Measurements from ENCODE around the gene PLPP4. TPM values are rescaled to one million over a fixed set of nuclear protein-coding genes. Genes with fewer than 3 reads are reported as not detected.

Gene PLPP4
- total RNA-seq, 1 experiment from 2014 or later = not detected

DNA sequence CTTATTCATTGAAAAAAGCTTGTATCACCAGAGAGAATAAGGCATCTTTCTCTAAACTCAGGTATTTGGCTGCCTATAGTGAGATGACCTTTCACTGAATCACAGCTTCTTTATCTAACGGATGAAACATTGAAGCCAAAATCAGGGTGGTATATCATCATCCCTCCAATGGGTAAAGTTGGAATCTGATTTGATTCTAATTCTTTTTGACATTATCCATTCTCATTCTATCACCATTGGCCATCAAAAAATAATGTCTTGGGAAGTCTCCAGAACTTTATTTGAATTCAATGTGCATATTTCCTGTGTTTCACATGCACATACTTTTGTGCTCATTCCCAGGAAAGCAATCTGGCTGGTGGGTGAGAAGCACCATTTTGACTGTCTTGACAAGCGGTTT is 95.2 kb downstream of the PLPP4 start:
- RAD21 ChIA-PET (ENCODE audit: low non-redundant PET in 1 of 2, low total read pairs in 2 of 2, uncharacterized antibody in 2 of 2, unreplicated experiment in 2 of 2) = no interaction called here
- POLR2A ChIA-PET = no interaction called here
- no TSS peak for BruUV-seq (replicated peaks)

DNA sequence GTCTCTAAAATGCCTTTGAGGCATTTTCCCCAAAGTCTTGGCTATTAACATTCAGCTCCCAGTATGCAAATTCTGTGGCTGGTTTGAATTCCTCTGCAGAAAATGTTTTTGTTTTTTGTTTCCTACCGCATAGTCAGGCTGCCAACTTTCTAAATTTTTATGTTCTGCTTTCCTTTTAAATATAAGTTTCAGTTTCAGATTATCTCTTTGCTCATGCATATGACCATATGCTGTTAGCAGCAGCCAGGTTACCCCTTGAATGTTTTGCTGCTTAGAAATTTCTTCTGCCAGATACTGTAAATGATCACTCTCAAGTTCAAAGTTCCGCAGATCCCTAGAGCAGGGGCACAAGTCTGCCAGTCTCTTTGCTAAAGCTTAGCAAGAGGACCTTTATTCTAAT is 96.9 kb downstream of the PLPP4 start:
- Histone ChIP-seq H3K4me1 (ENCODE audit: control insufficient read depth in 1 of 2, insufficient read depth in 2 of 2, low read length in 2 of 2) (no peaks in the 10 kb centered on the region), H3K9me2 (ENCODE audit: insufficient read depth) (no peaks in the 10 kb centered on the region), H3K9me3 (ENCODE audit: control insufficient read depth in 1 of 2, insufficient read depth in 1 of 2, low read depth in 1 of 2, low read length in 2 of 2) (no peaks in the 10 kb centered on the region), H3K4me2 (ENCODE audit: low read length) (no peak overlapping the region), H3K9ac (ENCODE audit: low read length) (no peak overlapping the region), H3K79me2 (ENCODE audit: insufficient read depth, low read length) (no peaks in the 10 kb centered on the region), H3K27ac (ENCODE audit: low read depth, low read length) (no peak overlapping the region), H3K27me3 (ENCODE audit: insufficient read depth, low read length) (peaks cover 30% of the 10 kb centered on the region), H3K36me3 (ENCODE audit: control insufficient read depth in 1 of 2, insufficient read depth in 2 of 2, low read length in 2 of 2) (no peaks in the 10 kb centered on the region), H4K20me1 (ENCODE audit: insufficient read depth) (no peaks in the 10 kb centered on the region), H3K4me3 (replicated peaks in 1 of 2; ENCODE audit: low read depth in 1 of 2, low read length in 2 of 2) (no peak overlapping the region), H2AFZ (ENCODE audit: low read depth, low read length, poor library complexity, severe bottlenecking) (no peak overlapping the region)
- ChIA-PET POLR2A (no interaction called here), CTCF (no interaction called here), RAD21 (ENCODE audit: low non-redundant PET in 1 of 2, low total read pairs in 2 of 2, uncharacterized antibody in 2 of 2, unreplicated experiment in 2 of 2) (no interaction called here)
- intact Hi-C loops (cut with micrococcal nuclease) = no loop called here
- ATAC-seq = no peak
- BruUV-seq (replicated peaks) = no TSS peak
- TF ChIP-seq ZFX (IDR thresholded peaks at IDR 0.05) (no peak), POLR2A (IDR thresholded peaks at IDR 0.05; ENCODE audit: borderline replicate concordance, extremely low read depth, insufficient read depth, insufficient read length) (no peak), POLR2AphosphoS5 (IDR thresholded peaks at IDR 0.05; ENCODE audit: low read depth, low read length) (no peak)
- no peak for DNase-seq (ENCODE audit: low read depth, low spot score)

More for the DNA sequence above, 95.2 kb downstream of the PLPP4 start:
- Histone ChIP-seq H3K4me2 (ENCODE audit: low read length) (no peak overlapping the region), H3K27me3 (ENCODE audit: insufficient read depth, low read length) (peaks cover 27% of the 10 kb centered on the region), H3K9ac (ENCODE audit: low read length) (no peak overlapping the region), H3K36me3 (ENCODE audit: control insufficient read depth in 1 of 2, insufficient read depth in 2 of 2, low read length in 2 of 2) (no peaks in the 10 kb centered on the region), H3K79me2 (ENCODE audit: insufficient read depth, low read length) (no peaks in the 10 kb centered on the region), H3K9me3 (ENCODE audit: control insufficient read depth in 1 of 2, insufficient read depth in 1 of 2, low read depth in 1 of 2, low read length in 2 of 2) (no peaks in the 10 kb centered on the region), H3K4me3 (replicated peaks in 1 of 2; ENCODE audit: low read depth in 1 of 2, low read length in 2 of 2) (no peak overlapping the region), H3K4me1 (ENCODE audit: control insufficient read depth in 1 of 2, insufficient read depth in 2 of 2, low read length in 2 of 2) (no peaks in the 10 kb centered on the region), H3K27ac (ENCODE audit: low read depth, low read length) (no peak overlapping the region), H3K9me2 (ENCODE audit: insufficient read depth) (no peaks in the 10 kb centered on the region), H2AFZ (ENCODE audit: low read depth, low read length, poor library complexity, severe bottlenecking) (no peak overlapping the region), H4K20me1 (ENCODE audit: insufficient read depth) (no peaks in the 10 kb centered on the region)
- DNase-seq (ENCODE audit: low read depth, low spot score) (no peak), ATAC-seq (no peak)
- intact Hi-C loops (cut with micrococcal nuclease) = no loop called here
- CTCF ChIA-PET = no interaction called here
- TF ChIP-seq SP1 (IDR thresholded peaks at IDR 0.05; ENCODE audit: low read depth) (no peak), EZH2phosphoT487 (IDR thresholded peaks at IDR 0.05; ENCODE audit: borderline replicate concordance) (no peak), TCF7L2 (IDR thresholded peaks at IDR 0.05; ENCODE audit: borderline replicate concordance, extremely low read depth, insufficient read depth, insufficient read length) (no peak)
- TF ChIP-seq, protein P1, sequence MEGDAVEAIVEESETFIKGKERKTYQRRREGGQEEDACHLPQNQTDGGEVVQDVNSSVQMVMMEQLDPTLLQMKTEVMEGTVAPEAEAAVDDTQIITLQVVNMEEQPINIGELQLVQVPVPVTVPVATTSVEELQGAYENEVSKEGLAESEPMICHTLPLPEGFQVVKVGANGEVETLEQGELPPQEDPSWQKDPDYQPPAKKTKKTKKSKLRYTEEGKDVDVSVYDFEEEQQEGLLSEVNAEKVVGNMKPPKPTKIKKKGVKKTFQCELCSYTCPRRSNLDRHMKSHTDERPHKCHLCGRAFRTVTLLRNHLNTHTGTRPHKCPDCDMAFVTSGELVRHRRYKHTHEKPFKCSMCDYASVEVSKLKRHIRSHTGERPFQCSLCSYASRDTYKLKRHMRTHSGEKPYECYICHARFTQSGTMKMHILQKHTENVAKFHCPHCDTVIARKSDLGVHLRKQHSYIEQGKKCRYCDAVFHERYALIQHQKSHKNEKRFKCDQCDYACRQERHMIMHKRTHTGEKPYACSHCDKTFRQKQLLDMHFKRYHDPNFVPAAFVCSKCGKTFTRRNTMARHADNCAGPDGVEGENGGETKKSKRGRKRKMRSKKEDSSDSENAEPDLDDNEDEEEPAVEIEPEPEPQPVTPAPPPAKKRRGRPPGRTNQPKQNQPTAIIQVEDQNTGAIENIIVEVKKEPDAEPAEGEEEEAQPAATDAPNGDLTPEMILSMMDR (IDR thresholded peaks at IDR 0.05 in 2 of 3, conservative IDR thresholded peaks at IDR 0.05 in 1 of 3; ENCODE audit: borderline replicate concordance in 1 of 3, insufficient read depth in 1 of 3, low read depth in 2 of 3, low read length in 2 of 3) = no peak
- TF ChIP-seq, protein P2, sequence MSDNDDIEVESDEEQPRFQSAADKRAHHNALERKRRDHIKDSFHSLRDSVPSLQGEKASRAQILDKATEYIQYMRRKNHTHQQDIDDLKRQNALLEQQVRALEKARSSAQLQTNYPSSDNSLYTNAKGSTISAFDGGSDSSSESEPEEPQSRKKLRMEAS (IDR thresholded peaks at IDR 0.05) = no peak
